K562 (cell line): ENCODE measurements around the gene ACBD3. TPM values are rescaled to one million over a fixed set of nuclear protein-coding genes. Genes with fewer than 3 reads are reported as not detected.

Experiments
- BRD4 ChIP-seq: fragments of 200-600 bp; sonication (generic); IDR thresholded peaks from 2 replicates; pipeline ENCODE4 v1.6.1; 2017; ENCODE audit warnings: inconsistent platforms
- CBFA2T2 ChIP-seq: fragments of 450-650 bp; conservative IDR thresholded peaks from 2 replicates; pipeline ENCODE4 v1.6.1; 2017; ENCODE audit warnings: mild to moderate bottlenecking
- CBFA2T3 ChIP-seq: fragments of 450-650 bp; IDR thresholded peaks from 2 replicates; pipeline ENCODE4 v1.6.1; 2017
- CBX3 ChIP-seq, 2 experiments: IDR thresholded peaks; 1 replicate in 1 of 2; 2 replicates in 1 of 2; pipeline ENCODE4 v1.6.1; 2012; ENCODE audit warnings: inconsistent platforms in 2 of 2, low read length in 2 of 2, borderline replicate concordance in 1 of 2, control low read depth in 1 of 2
- FIP1L1 ChIP-seq: fragments of 200-400 bp; formaldehyde crosslinking; IDR thresholded peaks from 2 replicates; pipeline ENCODE4 v1.6.1; 2018; ENCODE audit warnings: mild to moderate bottlenecking, low read depth, low read length; ENCODE audit not compliant: poor library complexity, severe bottlenecking
- KAT2B ChIP-seq: IDR thresholded peaks from one replicate; pipeline ENCODE4 v1.6.1; 2012; ENCODE audit warnings: low read depth, mild to moderate bottlenecking, control low read depth, inconsistent platforms, low read length, moderate library complexity
- PKNOX1 ChIP-seq: fragments of 450-650 bp; IDR thresholded peaks from 2 replicates; pipeline ENCODE4 v1.6.1; 2016
- SAFB ChIP-seq: fragments of 200-400 bp; formaldehyde crosslinking; IDR thresholded peaks from 2 replicates; pipeline ENCODE4 v1.6.1; 2017; ENCODE audit warnings: low read depth, low read length, borderline replicate concordance
- SETDB1 ChIP-seq: IDR thresholded peaks from one replicate; pipeline ENCODE4 v1.6.1; 2012; ENCODE audit warnings: low read length, control low read depth, inconsistent platforms
- SIRT6 ChIP-seq: IDR thresholded peaks from one replicate; pipeline ENCODE4 v1.6.1; 2012; ENCODE audit warnings: low read depth, mild to moderate bottlenecking, control low read depth, inconsistent platforms, low read length, moderate library complexity
- SP1 ChIP-seq: sonication (generic); formaldehyde crosslinking; IDR thresholded peaks from 2 replicates; pipeline ENCODE4 v1.8.1; 2022; ENCODE audit warnings: mild to moderate bottlenecking, missing genetic modification reagents
- SRSF3 ChIP-seq: fragments of 200-400 bp; formaldehyde crosslinking; IDR thresholded peaks from 2 replicates; pipeline ENCODE4 v1.6.1; 2016; ENCODE audit warnings: mild to moderate bottlenecking, low read length, moderate library complexity; ENCODE audit not compliant: insufficient read depth
- TCF3 ChIP-seq: sonication (generic); formaldehyde crosslinking; IDR thresholded peaks from 2 replicates; pipeline ENCODE4 v1.4.0; 2020; ENCODE audit warnings: mild to moderate bottlenecking, missing genetic modification reagents
- USF2 ChIP-seq: sonication (generic); formaldehyde crosslinking; IDR thresholded peaks from 2 replicates; pipeline ENCODE4 v1.5.0; 2020; ENCODE audit warnings: missing genetic modification reagents
- VEZF1 ChIP-seq: fragments of 200-800 bp; sonication (Bioruptor generic); IDR thresholded peaks from 2 replicates; pipeline ENCODE4 v1.6.1; 2017; ENCODE audit warnings: missing genetic modification characterization, missing compliant biosample characterization
- XRCC3 ChIP-seq: fragments of 450-650 bp; IDR thresholded peaks from 2 replicates; pipeline ENCODE4 v1.6.1; 2017; ENCODE audit warnings: mild to moderate bottlenecking, moderate library complexity
- ZNF212 ChIP-seq: fragments of 450-650 bp; formaldehyde crosslinking; IDR thresholded peaks from 2 replicates; pipeline ENCODE4 v1.4.0; 2020; ENCODE audit warnings: mild to moderate bottlenecking
- ZNF24 ChIP-seq: fragments of 450-650 bp; IDR thresholded peaks from 2 replicates; pipeline ENCODE4 v1.6.1; 2016
- ZNF584 ChIP-seq: fragments of 200-800 bp; sonication (Bioruptor generic); IDR thresholded peaks from 2 replicates; pipeline ENCODE4 v1.6.1; 2016; ENCODE audit warnings: low read depth, mild to moderate bottlenecking, missing genetic modification characterization, missing compliant biosample characterization
- polyA plus RNA-seq, 8 experiments: library from polyadenylated mRNA; depleted of rRNA in 4 of 8; stranded (reverse) in 5 of 8; unstranded in 3 of 8; fragments of >200 nt; fragmentation: Nextera tagmentation in 2 of 8; fragmentation: Illumina TruSeq in 1 of 8; extraction: Ambion mirVana in 2 of 8; extraction: Trizol in 1 of 8; gene quantifications; 2 replicates each; pipeline versions ENCODE4 v1.2.1 to v1.2.3, GENCODE V29; 2011 to 2014; ENCODE audit warnings: inconsistent platforms in 1 of 8, missing spikeins in 1 of 8
- total RNA-seq, 7 experiments: library from RNA; depleted of rRNA in 6 of 7; stranded (reverse); fragments of >200 nt in 6 of 7; fragmentation: Illumina TruSeq in 2 of 7; extraction: Trizol in 2 of 7; gene quantifications; 2 replicates each; pipeline versions ENCODE4 v1.2.1 to v1.2.3, GENCODE V29; 2011 to 2021; ENCODE audit warnings: low replicate concordance in 1 of 7
- TF ChIP-seq, protein P1 (sequence below): fragments of 250-450 bp; sonication (Bioruptor Pico); IDR thresholded peaks from 2 replicates; pipeline ENCODE4 v1.4.0; 2020; ENCODE audit warnings: mild to moderate bottlenecking

ACBD3 gene
- total and polyA plus RNA-seq, 9 of the 15 experiments (the other 6 are each of a cell fraction or from before 2014, with no cell fraction given): 11.1 to 36.7 (median 26.9) TPM

DNA sequence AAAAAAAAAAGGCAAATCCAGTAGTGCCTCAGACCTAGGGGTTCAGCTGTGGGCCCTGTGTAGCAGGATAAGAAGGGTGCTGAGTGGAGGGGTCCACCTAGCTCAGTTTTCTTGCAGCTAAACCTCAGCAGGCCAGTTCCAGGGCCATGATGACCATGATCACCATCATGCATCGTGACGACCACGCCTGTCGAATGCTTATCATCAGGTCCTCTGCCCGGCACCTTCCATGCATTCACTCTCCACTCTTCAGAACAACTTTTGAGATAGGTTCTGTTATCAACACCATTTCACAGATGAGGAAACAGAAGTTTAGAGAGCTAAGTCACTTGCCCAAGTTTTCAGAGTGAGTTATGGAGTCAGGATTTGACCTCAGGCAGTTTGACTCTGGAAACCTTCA, 54.9 kb downstream of the ACBD3 start (continued):
- TF ChIP-seq CBX3 (IDR thresholded peaks at IDR 0.05; ENCODE audit: borderline replicate concordance in 1 of 2, low read length in 2 of 2) (no peak), FIP1L1 (no peak), CBFA2T3 (peak; percentile 72), USF2 (CRISPR knock-in tag) (0 out of 2 replicates have a peak, but pooled peaks have one; percentile 2), SRSF3 (no peak), VEZF1 (CRISPR knock-in tag) (no peak), ZNF24 (no peak), BRD4 (no peak), CBFA2T2 (peak; percentile 35; the same call in 1 of the 2 replicates), SP1 (CRISPR knock-in tag) (no peak), ZNF212 (CRISPR knock-in tag) (no peak), SETDB1 (no peak), KAT2B (no peak), TCF3 (CRISPR knock-in tag) (peak; percentile 46), XRCC3 (no peak), ZNF584 (no peak), SAFB (no peak), PKNOX1 (peak; percentile 52), SIRT6 (no peak)
- TF ChIP-seq, protein P1, sequence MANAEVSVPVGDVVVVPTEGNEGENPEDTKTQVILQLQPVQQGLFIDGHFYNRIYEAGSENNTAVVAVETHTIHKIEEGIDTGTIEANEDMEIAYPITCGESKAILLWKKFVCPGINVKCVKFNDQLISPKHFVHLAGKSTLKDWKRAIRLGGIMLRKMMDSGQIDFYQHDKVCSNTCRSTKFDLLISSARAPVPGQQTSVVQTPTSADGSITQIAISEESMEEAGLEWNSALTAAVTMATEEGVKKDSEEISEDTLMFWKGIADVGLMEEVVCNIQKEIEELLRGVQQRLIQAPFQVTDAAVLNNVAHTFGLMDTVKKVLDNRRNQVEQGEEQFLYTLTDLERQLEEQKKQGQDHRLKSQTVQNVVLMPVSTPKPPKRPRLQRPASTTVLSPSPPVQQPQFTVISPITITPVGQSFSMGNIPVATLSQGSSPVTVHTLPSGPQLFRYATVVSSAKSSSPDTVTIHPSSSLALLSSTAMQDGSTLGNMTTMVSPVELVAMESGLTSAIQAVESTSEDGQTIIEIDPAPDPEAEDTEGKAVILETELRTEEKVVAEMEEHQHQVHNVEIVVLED: no peak
